Gastroesophageal sphincter (tissue), 3 donors: ENCODE data around the gene GHRH.

Source experiments
- EP300 ChIP-seq: sonication (generic); formaldehyde crosslinking; IDR thresholded peaks from one replicate; pipeline ENCODE4 v1.6.1; 2017; ENCODE audit warnings: antibody characterized with exemption, mild to moderate bottlenecking
- POLR2A ChIP-seq, 2 donors: fragments of 450-650 bp; IDR thresholded peaks; one replicate each; pipeline ENCODE4 v1.6.1; 2017; ENCODE audit warnings: antibody characterized with exemption in 2 of 2, mild to moderate bottlenecking in 2 of 2, moderate library complexity in 1 of 2
- POLR2AphosphoS5 ChIP-seq: sonication (generic); formaldehyde crosslinking; IDR thresholded peaks from one replicate; pipeline ENCODE4 v1.6.1; 2017; ENCODE audit warnings: antibody characterized with exemption
- TF ChIP-seq, protein P1 (sequence below), 4 experiments: fragments of 200-600 bp in 2 of 4; fragments of 450-650 bp in 2 of 4; sonication (generic) in 1 of 4; IDR thresholded peaks; one replicate each; pipeline ENCODE4 v1.5.1; 2017 to 2019; ENCODE audit warnings: antibody characterized with exemption in 4 of 4, mild to moderate bottlenecking in 2 of 4, moderate library complexity in 2 of 4

DNA sequence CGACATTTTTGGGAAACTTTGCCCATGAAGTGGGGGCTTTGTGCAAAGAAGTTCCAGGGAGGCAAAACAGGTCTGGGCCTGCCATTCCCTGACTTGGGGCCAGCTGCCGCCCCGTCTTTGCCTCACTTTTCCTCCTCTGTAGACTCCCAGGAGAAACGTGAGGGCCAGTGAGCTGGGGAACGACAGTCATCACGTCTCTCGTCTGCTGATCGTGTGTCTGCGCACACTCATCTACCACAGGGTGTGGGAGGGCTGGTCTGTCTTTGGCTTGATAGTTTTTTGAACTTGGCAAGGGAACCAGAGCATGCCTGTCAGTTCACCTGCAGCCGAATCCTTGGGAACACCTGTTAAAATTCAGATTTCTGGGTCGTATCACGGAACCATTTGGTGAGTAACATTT lies 8.5 kb downstream of the GHRH start:
- TF ChIP-seq, protein P1, sequence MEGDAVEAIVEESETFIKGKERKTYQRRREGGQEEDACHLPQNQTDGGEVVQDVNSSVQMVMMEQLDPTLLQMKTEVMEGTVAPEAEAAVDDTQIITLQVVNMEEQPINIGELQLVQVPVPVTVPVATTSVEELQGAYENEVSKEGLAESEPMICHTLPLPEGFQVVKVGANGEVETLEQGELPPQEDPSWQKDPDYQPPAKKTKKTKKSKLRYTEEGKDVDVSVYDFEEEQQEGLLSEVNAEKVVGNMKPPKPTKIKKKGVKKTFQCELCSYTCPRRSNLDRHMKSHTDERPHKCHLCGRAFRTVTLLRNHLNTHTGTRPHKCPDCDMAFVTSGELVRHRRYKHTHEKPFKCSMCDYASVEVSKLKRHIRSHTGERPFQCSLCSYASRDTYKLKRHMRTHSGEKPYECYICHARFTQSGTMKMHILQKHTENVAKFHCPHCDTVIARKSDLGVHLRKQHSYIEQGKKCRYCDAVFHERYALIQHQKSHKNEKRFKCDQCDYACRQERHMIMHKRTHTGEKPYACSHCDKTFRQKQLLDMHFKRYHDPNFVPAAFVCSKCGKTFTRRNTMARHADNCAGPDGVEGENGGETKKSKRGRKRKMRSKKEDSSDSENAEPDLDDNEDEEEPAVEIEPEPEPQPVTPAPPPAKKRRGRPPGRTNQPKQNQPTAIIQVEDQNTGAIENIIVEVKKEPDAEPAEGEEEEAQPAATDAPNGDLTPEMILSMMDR (IDR thresholded peaks at IDR 0.05), result no peak
- TF ChIP-seq POLR2A (IDR thresholded peaks at IDR 0.05) (no peak), POLR2AphosphoS5 (no peak), EP300 (no peak)
